Testis (tissue), 2 donors: ENCODE data around the gene ATP5MC2.

Experiments
- POLR2A ChIP-seq: fragments of 450-650 bp; IDR thresholded peaks from one replicate; pipeline ENCODE4 v1.6.1; 2017; ENCODE audit warnings: antibody characterized with exemption, mild to moderate bottlenecking, moderate library complexity
- TF ChIP-seq, protein P1 (sequence below), 3 experiments: fragments of 450-650 bp in 2 of 3; fragments of 200-600 bp in 1 of 3; sonication (generic) in 1 of 3; IDR thresholded peaks; one replicate each; pipeline ENCODE4 v1.5.1; 2016 to 2019; ENCODE audit warnings: antibody characterized with exemption in 3 of 3, mild to moderate bottlenecking in 2 of 3, moderate library complexity in 1 of 3

DNA sequence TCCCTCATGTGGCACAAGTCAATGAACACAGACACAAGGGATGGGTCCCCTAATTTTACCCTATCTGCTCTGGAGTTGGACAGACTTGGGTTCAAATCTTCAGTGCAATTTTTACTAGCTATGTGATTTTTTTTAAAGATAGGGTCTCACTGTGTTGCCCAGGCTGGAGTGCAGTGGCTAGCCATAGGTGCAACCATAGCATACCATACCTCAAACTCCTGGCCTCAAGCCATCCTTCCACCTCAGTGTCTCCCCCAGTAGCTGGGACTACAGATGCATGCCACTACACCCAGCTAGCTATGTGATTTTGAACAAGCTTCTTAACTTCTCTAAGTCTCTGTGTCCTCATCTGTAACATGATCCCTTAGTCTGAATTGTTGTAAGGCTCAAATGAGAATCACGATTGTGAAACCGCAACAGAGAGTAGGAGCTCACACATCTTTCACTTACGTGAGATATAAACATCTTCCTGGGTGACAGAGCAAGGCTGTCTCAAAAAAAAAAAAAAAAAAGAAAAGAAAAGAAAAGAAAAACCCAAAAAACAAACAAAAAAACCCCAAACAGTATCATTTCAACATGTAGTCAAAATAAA is 46.7 kb upstream of the ATP5MC2 start:
- TF ChIP-seq, protein P1, sequence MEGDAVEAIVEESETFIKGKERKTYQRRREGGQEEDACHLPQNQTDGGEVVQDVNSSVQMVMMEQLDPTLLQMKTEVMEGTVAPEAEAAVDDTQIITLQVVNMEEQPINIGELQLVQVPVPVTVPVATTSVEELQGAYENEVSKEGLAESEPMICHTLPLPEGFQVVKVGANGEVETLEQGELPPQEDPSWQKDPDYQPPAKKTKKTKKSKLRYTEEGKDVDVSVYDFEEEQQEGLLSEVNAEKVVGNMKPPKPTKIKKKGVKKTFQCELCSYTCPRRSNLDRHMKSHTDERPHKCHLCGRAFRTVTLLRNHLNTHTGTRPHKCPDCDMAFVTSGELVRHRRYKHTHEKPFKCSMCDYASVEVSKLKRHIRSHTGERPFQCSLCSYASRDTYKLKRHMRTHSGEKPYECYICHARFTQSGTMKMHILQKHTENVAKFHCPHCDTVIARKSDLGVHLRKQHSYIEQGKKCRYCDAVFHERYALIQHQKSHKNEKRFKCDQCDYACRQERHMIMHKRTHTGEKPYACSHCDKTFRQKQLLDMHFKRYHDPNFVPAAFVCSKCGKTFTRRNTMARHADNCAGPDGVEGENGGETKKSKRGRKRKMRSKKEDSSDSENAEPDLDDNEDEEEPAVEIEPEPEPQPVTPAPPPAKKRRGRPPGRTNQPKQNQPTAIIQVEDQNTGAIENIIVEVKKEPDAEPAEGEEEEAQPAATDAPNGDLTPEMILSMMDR (IDR thresholded peaks at IDR 0.05): no peak
- no peak for TF ChIP-seq POLR2A
